Germinal center (tissue), 1 donor: Measurements from ENCODE around the gene SLAMF8.

Source experiments
- DNase-seq: peaks from one replicate; pipeline ENCODE4 v3.0.0; 2012; ENCODE audit warnings: mixed read lengths, low spot score

SLAMF8 gene

GRCh38 chr1:159826441-159827101 lies at the start of gene SLAMF8:
SLAMF8 (plus strand) TSS chr1:159826873; CDS start chr1:159826899, 26 bp downstream.
- DNase-seq: no peak

GRCh38 chr1:159778266-159778665 lies 48.4 kb upstream of the SLAMF8 start:
- no peak for DNase-seq

- DNase-seq: no peak
Observed at GRCh38 chr1:159779403-159779851, 47.2 kb upstream of the SLAMF8 start.

GRCh38 chr1:159780583-159781582 lies 45.8 kb upstream of the SLAMF8 start, which contains the start of gene DUSP23:
DUSP23 (plus strand) TSS chr1:159780962; CDS start chr1:159781101, 139 bp downstream.
- peak; percentile 97 for DNase-seq

GRCh38 chr1:159781992-159782391 lies 44.7 kb upstream of the SLAMF8 start:
- DNase-seq: no peak

GRCh38 chr1:159783724-159784123 lies 42.9 kb upstream of the SLAMF8 start:
- DNase-seq: no peak

- DNase-seq: no peak
Observed at GRCh38 chr1:159786465-159786864, 40.2 kb upstream of the SLAMF8 start.

GRCh38 chr1:159786966-159787365 lies 39.7 kb upstream of the SLAMF8 start:
- DNase-seq: no peak

GRCh38 chr1:159790237-159790917 lies 36.3 kb upstream of the SLAMF8 start:
- peak; percentile 35 for DNase-seq

- DNase-seq: no peak
Observed at GRCh38 chr1:159791031-159791430, 35.6 kb upstream of the SLAMF8 start.

GRCh38 chr1:159791461-159791860 lies 35.2 kb upstream of the SLAMF8 start:
- DNase-seq: no peak

- DNase-seq: no peak
Observed at GRCh38 chr1:159795534-159795933, 31.1 kb upstream of the SLAMF8 start.

- peak; percentile 57 for DNase-seq
Observed at GRCh38 chr1:159798893-159799292, 27.8 kb upstream of the SLAMF8 start.

- DNase-seq: no peak
Observed at GRCh38 chr1:159799446-159799985, 27.2 kb upstream of the SLAMF8 start.

GRCh38 chr1:159800177-159800930 lies 26.3 kb upstream of the SLAMF8 start:
- DNase-seq: no peak

- DNase-seq: no peak
Observed at GRCh38 chr1:159802111-159802510, 24.6 kb upstream of the SLAMF8 start, which contains the start of gene FCRL6. FCRL6 (plus strand) TSS chr1:159802360; CDS start chr1:159802425, 65 bp downstream.

GRCh38 chr1:159803956-159804689 lies 22.6 kb upstream of the SLAMF8 start:
- DNase-seq: no peak

- DNase-seq: no peak
Observed at GRCh38 chr1:159804924-159805323, 21.7 kb upstream of the SLAMF8 start.

GRCh38 chr1:159815926-159816325 lies 10.7 kb upstream of the SLAMF8 start:
- no peak for DNase-seq

GRCh38 chr1:159817276-159818041 lies 9.2 kb upstream of the SLAMF8 start:
- no peak for DNase-seq
